ENCODE results near the gene HOXA7. TPM values are rescaled to one million over a fixed set of nuclear protein-coding genes. Genes with fewer than 3 reads are reported as not detected.
A peak's percentile ranks its signal among the peaks of the same experiment; 100 is the strongest.

The HOXA7 gene
- total RNA-seq, 1 donor from 2014 or later, result not detected

DNA sequence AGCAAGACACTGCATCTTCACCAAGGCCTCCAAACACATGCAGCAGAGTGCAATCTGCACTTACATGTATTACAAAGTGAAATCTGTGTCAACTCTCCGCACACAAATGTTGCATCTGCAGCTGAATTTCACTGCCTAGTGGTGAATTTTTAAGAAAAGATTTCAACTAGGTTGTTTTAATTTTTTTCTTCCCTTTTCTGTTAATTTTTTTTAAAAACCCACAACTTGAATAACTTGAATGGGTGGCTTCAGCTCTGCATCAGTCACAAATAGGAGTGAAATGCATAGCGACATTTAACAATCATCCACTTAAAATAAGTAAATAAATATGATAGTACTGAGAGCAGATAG, 37.5 kb upstream of the HOXA7 start:
- no peak for DNase-seq (ENCODE audit: low spot score)
- ATAC-seq, result no peak

- DNase-seq (ENCODE audit: low spot score), result no peak
- ATAC-seq, result no peak
Measured at GRCh38 chr7:27193335-27194001, 37.0 kb upstream of the HOXA7 start.

- ATAC-seq (peak; percentile 43), DNase-seq (ENCODE audit: low spot score) (no peak)
Measured at GRCh38 chr7:27192546-27193334, 36.3 kb upstream of the HOXA7 start.

DNA sequence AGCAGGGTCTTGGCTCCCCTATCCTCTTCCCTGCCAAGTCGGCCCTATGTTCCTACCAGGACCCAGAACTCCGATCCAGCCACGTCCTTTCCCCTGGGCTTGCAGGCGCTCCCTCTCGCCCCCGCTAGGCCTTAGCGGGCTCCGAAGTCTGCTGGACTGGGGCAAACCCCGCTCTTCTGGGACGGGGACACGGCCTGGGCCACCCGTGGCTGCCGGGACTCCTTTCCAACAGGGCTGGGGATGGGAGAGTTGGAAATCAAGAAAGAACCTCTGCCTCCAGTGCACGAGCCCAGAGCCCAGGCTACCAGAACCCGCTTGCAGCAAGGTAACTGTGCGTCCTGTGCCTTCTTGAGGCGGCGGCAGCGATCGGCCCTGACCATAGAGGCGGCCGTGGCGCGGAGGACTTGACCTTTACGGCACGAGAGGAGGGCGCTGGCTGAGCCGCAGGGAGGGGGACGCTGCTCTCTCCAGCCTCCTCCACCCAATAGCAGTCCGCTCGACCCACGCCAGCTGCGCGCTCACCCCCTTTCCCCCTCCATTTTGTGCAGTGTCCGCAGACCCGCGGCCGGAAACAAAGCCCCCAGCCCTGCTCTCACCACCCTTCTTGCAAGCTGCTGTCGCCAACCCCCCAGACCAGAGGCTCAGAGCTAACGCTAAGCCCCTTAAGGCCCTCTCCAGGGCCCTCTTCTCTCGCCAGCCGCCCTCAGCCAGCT, 35.5 kb upstream of the HOXA7 start:
- DNase-seq (ENCODE audit: low spot score), result no peak

GRCh38 chr7:27191161-27191731, 34.8 kb upstream of the HOXA7 start:
- ATAC-seq, result no peak
- DNase-seq (ENCODE audit: low spot score), result no peak

More for the DNA sequence above, 35.5 kb upstream of the HOXA7 start:
- peak; percentile 16 for ATAC-seq

- DNase-seq (ENCODE audit: low spot score) (no peak), ATAC-seq (no peak)
Measured at GRCh38 chr7:27189997-27190748, 33.7 kb upstream of the HOXA7 start.

DNA sequence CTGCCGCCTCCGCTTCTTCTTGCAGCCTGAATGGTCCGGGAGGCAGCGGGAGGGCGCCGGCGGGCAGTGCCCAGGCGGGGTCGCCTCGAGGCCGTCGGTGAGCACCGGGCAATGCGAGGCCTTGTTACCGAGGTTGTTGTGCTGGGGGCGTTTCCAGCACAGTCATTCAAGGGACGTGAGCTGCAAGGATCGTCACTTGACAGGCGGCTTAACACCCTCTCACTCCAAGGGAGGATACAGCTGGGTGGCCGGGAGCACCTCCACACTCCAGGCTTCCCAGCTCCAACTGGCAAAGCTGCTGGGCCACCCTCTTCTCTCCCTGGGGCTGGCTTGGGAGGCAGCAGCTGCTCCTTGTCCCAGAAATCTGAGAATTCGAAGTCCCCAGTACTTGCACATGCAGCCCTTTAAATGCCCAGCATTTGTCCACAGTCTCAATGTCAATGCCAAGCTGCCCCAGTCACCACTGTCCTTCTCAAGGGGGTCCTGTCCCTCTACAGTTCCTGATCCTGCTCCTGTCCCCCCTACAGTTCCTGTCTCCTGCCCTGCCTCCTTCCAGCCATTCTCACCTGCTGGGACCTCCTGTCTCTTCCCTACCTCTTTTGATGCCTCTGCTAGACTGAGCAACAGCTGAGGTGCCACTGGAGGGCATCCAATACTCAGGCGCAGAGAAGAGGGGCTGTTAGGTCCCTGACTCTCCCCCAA, 33.0 kb upstream of the HOXA7 start:
- DNase-seq (ENCODE audit: low spot score) (no peak), ATAC-seq (no peak)

GRCh38 chr7:27188386-27189294, 32.2 kb upstream of the HOXA7 start:
- DNase-seq (ENCODE audit: low spot score), result no peak
- no peak for ATAC-seq

GRCh38 chr7:27187475-27188385, 31.3 kb upstream of the HOXA7 start:
- DNase-seq (ENCODE audit: low spot score) (peak; percentile 4), ATAC-seq (no peak)

DNA sequence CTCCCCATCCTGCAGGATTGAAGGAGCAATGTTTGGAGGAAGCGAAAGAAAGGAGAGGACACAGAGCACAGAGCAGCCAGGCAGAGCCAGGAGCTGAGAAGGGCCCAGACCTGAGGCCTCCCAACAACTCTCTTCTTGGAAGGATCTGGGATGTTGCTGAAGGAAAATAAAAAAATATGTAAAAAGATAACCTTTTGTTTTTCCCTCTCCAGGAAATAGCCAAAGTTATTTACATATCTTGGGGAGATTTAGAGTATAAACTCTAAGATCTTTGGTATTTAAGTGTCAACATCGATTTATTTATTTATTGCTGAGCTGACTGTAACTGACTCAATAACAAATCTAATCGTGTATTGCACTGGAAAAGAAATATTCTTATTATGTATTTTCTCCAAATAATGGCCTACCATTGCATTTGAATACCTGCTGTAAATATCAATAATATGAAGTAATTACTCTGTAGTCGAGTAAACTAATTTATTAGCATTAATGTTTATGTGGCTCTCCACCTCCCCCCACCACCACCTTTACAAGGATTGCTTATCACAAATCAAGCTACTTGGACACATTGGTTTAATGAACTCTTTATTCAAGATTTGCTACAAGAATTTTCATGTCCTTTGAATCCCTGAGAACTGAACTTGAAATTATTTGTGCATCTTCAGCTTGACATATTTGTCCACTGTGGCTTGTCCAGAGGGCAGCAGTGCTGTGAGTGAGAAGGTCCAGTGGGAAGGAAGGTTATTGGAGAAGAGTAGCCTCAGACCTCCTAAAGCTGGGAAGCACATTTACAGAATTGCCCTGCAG, 30.4 kb upstream of the HOXA7 start:
- ATAC-seq (no peak), DNase-seq (ENCODE audit: low spot score) (no peak)

GRCh38 chr7:27185854-27186667, 29.6 kb upstream of the HOXA7 start:
- DNase-seq (ENCODE audit: low spot score) (peak; percentile 32), ATAC-seq (no peak)

- no peak for ATAC-seq
Measured at GRCh38 chr7:27185013-27185853, 28.8 kb upstream of the HOXA7 start, which contains the start of gene HOXA11. Gene HOXA11, minus strand, starts transcription at chr7:27185232. Its CDS starts 88 bp downstream, at chr7:27185144.

DNA sequence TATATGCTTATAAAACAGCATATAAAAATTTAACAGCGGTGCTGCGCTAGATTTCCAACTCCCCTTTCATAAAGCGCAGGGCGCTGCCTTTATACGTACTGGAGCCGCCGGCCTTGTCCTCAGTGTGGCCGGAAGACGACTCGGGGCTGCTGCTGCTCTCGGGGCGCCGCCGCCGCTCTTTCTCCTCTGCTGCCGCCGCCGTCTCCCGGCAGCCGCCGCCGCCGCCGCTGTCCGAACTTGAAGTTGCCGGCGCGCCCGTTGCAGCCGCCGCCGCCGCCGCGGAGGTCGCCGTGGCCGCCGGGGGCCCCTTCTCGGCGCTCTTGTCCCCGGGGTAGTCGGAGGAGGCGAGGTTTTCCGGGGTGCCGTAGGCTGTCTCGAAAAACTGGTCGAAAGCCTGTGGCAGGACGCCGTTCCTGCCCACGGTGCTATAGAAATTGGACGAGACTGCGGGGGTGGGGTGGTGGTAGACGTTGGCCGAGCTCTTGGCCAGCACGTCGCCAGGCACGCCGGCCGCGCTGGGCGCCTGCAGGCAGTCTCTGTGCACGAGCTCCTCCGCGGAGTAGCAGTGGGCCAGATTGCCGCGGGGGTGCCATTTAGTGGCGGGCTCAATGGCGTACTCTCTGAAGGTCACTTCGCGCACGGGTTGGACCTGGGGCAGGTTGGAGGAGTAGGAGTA, 28.0 kb upstream of the HOXA7 start:
- ATAC-seq, result no peak
- DNase-seq (ENCODE audit: low spot score), result peak; percentile 42

More at GRCh38 chr7:27185013-27185853, 28.8 kb upstream of the HOXA7 start, which contains the start of gene HOXA11:
- DNase-seq (ENCODE audit: low spot score), result peak; percentile 37

DNA sequence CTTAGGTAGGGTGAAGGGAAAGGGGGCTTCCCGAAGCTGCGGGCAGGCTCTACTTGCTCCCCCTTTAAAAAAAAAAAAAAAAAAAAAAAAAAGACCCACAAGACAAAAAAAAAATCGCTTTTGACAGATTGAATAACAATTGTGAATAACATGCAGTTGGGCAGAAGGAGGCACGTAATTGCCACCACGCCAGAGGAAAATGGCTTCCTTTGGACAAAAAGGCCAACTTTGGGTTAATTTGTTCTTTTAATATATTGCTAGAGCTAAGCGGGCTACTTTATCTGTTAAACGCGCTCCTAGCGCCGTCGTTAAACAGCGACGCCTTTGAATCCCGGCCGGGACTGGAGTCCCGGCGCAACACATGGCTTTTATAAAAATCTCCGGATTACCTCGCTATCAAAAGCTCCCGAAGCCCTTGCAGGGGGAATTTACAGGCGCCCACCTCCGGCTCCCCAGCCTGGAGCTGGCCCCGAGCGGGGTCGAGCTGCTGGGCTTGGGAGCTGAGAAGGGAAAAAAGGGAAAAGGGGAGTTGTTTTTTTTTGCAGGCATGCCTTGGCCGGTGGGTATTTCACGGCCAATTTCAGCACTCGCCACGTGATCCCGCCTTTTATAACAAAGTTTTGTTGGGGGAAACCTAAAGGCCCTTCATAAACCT, 27.3 kb upstream of the HOXA7 start:
- peak; percentile 22 for DNase-seq (ENCODE audit: low spot score)
- no peak for ATAC-seq
